Myocyte (in vitro differentiated cells): ENCODE results near the gene SAPCD2. TPM values are rescaled to one million over a fixed set of nuclear protein-coding genes. Genes with fewer than 3 reads are reported as not detected.
"Not testable (repeated sequence)": the region's sequence is repeated elsewhere in the genome, so short reads cannot be mapped to it uniquely, and the experiment has no call there.

ENCODE experiments used
- DNase-seq: peaks from one replicate; pipeline ENCODE4 v3.0.0-alpha.2; 2012; ENCODE audit warnings: low read depth
- total RNA-seq: library from RNA; depleted of rRNA; stranded (reverse); fragments of >200 nt; gene quantifications from 2 replicates; pipeline ENCODE4 v1.2.3, GENCODE V29; 2014

SAPCD2 gene
- total RNA-seq, 1 donor from 2014 or later: 1.9 TPM

GRCh38 chr9:137065336-137065967 lies 4.9 kb downstream of the SAPCD2 start:
- DNase-seq: no peak

- no peak for DNase-seq
These were observed 5.5 kb downstream of the SAPCD2 start for GRCh38 chr9:137064880-137065164.

- peak; percentile 52 for DNase-seq
These were observed 6.1 kb downstream of the SAPCD2 start for GRCh38 chr9:137064027-137064879.

GRCh38 chr9:137063311-137064026 lies 6.9 kb downstream of the SAPCD2 start:
- DNase-seq: no peak

GRCh38 chr9:137062798-137063197 lies 7.6 kb downstream of the SAPCD2 start:
- DNase-seq: not testable (repeated sequence)

GRCh38 chr9:137062384-137062783 lies 8.0 kb downstream of the SAPCD2 start:
- DNase-seq: no peak

- peak; percentile 33 for DNase-seq
These were observed 11.7 kb downstream of the SAPCD2 start for GRCh38 chr9:137058521-137059234.

- peak; percentile 84 for DNase-seq
These were observed 12.8 kb downstream of the SAPCD2 start for GRCh38 chr9:137057545-137057944.

- peak; percentile 17 for DNase-seq
These were observed 13.5 kb downstream of the SAPCD2 start for GRCh38 chr9:137056739-137057415.

- peak; percentile 52 for DNase-seq
These were observed 14.7 kb downstream of the SAPCD2 start for GRCh38 chr9:137055385-137056364.

- no peak for DNase-seq
These were observed 15.4 kb downstream of the SAPCD2 start for GRCh38 chr9:137054932-137055384.

- DNase-seq: no peak
These were observed 16.1 kb downstream of the SAPCD2 start, which contains the start of gene ENTPD2 for GRCh38 chr9:137053944-137054931. TSS of gene ENTPD2 (minus strand) at chr9:137054061. CDS start at chr9:137053997, 64 bp downstream.

- no peak for DNase-seq
These were observed 17.1 kb downstream of the SAPCD2 start for GRCh38 chr9:137052998-137053943.

- DNase-seq: no peak
These were observed 18.1 kb downstream of the SAPCD2 start for GRCh38 chr9:137052293-137052692.

GRCh38 chr9:137051145-137051724 lies 19.1 kb downstream of the SAPCD2 start:
- no peak for DNase-seq

- no peak for DNase-seq
These were observed 19.8 kb downstream of the SAPCD2 start for GRCh38 chr9:137050570-137050969.
